Measurements from ENCODE around the gene EYA4.

The EYA4 gene

DNA sequence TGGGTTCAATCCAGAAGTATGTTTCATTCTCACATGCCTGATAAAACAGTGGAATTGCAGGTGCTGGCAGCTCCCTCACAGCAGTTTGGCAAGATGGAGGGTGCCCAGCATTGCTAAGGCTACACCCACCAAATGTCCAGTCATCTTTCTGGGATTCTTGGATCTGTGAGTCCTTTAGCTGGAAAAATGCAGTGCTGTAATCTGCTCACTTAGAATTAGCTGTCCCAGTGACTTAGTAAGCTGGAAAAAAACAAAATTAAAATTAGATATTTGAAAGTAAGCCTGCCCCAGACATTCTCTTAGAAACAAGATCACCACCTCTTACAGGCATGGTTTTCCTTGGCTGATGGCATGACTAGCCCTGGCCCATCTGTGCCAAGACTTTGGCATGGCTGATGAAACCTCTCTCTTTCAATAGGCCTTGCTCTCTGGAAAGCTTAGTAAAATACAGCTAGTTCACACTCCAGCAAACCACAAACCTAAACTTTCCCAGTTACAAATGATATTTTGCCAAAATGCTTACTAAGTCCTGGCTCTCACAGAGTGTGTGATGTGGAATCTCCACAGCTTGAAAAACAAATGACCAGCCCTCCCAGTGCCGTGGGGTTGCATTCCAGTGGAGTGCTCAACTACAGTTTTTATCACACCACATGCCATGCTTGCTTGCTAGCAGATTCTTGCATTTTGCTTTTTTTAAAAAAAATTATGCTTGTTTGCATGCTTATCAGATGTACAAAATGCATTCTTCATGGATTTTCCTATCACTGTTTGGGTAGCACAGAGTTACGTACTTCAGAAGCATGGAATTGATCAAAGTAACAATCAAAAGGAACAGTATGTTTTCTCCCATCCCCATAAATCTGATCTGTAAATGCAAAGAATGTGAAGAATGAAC lies 261.5 kb downstream of the EYA4 start:
- Histone ChIP-seq H3K4me1 (ENCODE audit: low read length) (no peaks in the 10 kb centered on the region), H3K4me2 (ENCODE audit: low read depth, low read length) (no peak overlapping the region), H3K9me2 (replicated peaks; ENCODE audit: insufficient read depth, low read length) (no peaks in the 10 kb centered on the region), H2AFZ (ENCODE audit: low read length) (no peak overlapping the region), H3K27me3 (replicated peaks; ENCODE audit: insufficient read depth, low read length) (no peaks in the 10 kb centered on the region), H3K79me2 (ENCODE audit: low read length) (no peaks in the 10 kb centered on the region), H4K20me1 (ENCODE audit: insufficient read depth, low read length) (no peaks in the 10 kb centered on the region), H3K4me3 (ENCODE audit: low read length) (no peak overlapping the region), H3K9ac (ENCODE audit: low read length) (no peak overlapping the region), H3K9me3 (replicated peaks; ENCODE audit: insufficient read depth, low read length) (no peaks in the 10 kb centered on the region), H3K27ac (ENCODE audit: low read length) (no peak overlapping the region), H3F3A (ENCODE audit: insufficient read depth, low read length) (no peaks in the 10 kb centered on the region), H3K36me3 (replicated peaks; ENCODE audit: insufficient read depth, low read length) (no peaks in the 10 kb centered on the region)
- no peak for DNase-seq
- TF ChIP-seq, protein P1, sequence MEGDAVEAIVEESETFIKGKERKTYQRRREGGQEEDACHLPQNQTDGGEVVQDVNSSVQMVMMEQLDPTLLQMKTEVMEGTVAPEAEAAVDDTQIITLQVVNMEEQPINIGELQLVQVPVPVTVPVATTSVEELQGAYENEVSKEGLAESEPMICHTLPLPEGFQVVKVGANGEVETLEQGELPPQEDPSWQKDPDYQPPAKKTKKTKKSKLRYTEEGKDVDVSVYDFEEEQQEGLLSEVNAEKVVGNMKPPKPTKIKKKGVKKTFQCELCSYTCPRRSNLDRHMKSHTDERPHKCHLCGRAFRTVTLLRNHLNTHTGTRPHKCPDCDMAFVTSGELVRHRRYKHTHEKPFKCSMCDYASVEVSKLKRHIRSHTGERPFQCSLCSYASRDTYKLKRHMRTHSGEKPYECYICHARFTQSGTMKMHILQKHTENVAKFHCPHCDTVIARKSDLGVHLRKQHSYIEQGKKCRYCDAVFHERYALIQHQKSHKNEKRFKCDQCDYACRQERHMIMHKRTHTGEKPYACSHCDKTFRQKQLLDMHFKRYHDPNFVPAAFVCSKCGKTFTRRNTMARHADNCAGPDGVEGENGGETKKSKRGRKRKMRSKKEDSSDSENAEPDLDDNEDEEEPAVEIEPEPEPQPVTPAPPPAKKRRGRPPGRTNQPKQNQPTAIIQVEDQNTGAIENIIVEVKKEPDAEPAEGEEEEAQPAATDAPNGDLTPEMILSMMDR (IDR thresholded peaks at IDR 0.05; ENCODE audit: low read length): no peak
- no peak for TF ChIP-seq EZH2phosphoT487 (IDR thresholded peaks at IDR 0.05; ENCODE audit: low read length)
- TF ChIP-seq EZH2 (optimal IDR thresholded peaks at IDR 0.05; ENCODE audit: low read depth, low read length): no peak

DNA sequence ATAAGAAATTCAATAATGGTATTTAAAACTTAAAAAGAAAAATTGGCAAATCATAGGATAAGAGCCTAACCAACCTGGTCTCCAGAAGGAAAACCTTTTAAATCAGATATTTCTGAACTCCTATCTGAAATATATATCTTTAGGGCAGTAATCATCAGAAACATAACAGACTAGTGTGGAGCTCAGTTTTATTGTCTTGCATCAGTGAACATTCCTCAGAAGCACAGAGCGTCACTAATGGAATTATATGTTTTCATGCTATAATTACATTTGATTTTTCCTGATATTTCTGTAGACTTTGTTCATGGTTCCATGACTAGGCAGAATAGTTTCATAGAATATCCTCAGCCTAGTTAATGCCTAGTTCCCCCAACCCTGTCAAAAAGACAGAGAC lies 262.2 kb downstream of the EYA4 start:
- Histone ChIP-seq H3K79me2 (ENCODE audit: low read length) (no peaks in the 10 kb centered on the region), H3K9ac (ENCODE audit: low read length) (no peak overlapping the region), H3K9me2 (replicated peaks; ENCODE audit: insufficient read depth, low read length) (no peaks in the 10 kb centered on the region), H3K4me2 (ENCODE audit: low read depth, low read length) (no peak overlapping the region), H3K27me3 (replicated peaks; ENCODE audit: insufficient read depth, low read length) (no peaks in the 10 kb centered on the region), H3K27ac (ENCODE audit: low read length) (no peak overlapping the region), H3K36me3 (replicated peaks; ENCODE audit: insufficient read depth, low read length) (no peaks in the 10 kb centered on the region), H3K4me3 (ENCODE audit: low read length) (no peak overlapping the region), H3K9me3 (replicated peaks; ENCODE audit: insufficient read depth, low read length) (no peaks in the 10 kb centered on the region), H4K20me1 (ENCODE audit: insufficient read depth, low read length) (no peaks in the 10 kb centered on the region), H3K4me1 (ENCODE audit: low read length) (no peaks in the 10 kb centered on the region), H2AFZ (ENCODE audit: low read length) (no peak overlapping the region), H3F3A (ENCODE audit: insufficient read depth, low read length) (no peaks in the 10 kb centered on the region)
- TF ChIP-seq EZH2 (optimal IDR thresholded peaks at IDR 0.05; ENCODE audit: low read depth, low read length): no peak
- DNase-seq: no peak

DNA sequence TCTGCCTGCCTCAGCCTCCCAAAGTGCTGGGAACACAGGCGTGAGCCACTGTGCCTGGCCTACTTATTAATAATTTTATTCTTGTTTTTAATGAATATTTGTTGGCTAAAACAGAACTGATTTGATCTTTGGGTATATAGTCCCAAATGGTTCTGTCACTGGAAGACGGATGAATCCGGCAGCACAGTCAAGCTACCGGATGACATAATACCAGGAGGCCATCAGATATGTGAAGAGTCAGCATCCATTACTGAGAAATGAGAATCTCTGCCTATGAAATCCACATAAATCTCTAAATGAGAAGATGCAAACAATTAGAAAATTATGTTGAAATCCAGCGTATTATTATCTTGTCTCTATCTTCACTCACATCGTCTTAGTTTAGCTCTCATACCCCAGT lies 263.0 kb downstream of the EYA4 start:
- Histone ChIP-seq H3K9me3 (replicated peaks; ENCODE audit: insufficient read depth, low read length) (no peaks in the 10 kb centered on the region), H3K9me2 (replicated peaks; ENCODE audit: insufficient read depth, low read length) (no peaks in the 10 kb centered on the region), H2AFZ (ENCODE audit: low read length) (no peak overlapping the region), H3K4me2 (ENCODE audit: low read depth, low read length) (no peak overlapping the region), H3K9ac (ENCODE audit: low read length) (no peak overlapping the region), H3K36me3 (replicated peaks; ENCODE audit: insufficient read depth, low read length) (no peaks in the 10 kb centered on the region), H3F3A (ENCODE audit: insufficient read depth, low read length) (no peaks in the 10 kb centered on the region), H3K4me3 (ENCODE audit: low read length) (no peak overlapping the region), H3K4me1 (ENCODE audit: low read length) (no peaks in the 10 kb centered on the region), H3K79me2 (ENCODE audit: low read length) (no peaks in the 10 kb centered on the region), H3K27ac (ENCODE audit: low read length) (no peak overlapping the region), H4K20me1 (ENCODE audit: insufficient read depth, low read length) (no peaks in the 10 kb centered on the region), H3K27me3 (replicated peaks; ENCODE audit: insufficient read depth, low read length) (no peaks in the 10 kb centered on the region)
- TF ChIP-seq EZH2phosphoT487 (IDR thresholded peaks at IDR 0.05; ENCODE audit: low read length) (no peak), EZH2 (optimal IDR thresholded peaks at IDR 0.05; ENCODE audit: low read depth, low read length) (no peak)
- TF ChIP-seq, protein P1 (IDR thresholded peaks at IDR 0.05; ENCODE audit: low read length): no peak
- DNase-seq: no peak

DNA sequence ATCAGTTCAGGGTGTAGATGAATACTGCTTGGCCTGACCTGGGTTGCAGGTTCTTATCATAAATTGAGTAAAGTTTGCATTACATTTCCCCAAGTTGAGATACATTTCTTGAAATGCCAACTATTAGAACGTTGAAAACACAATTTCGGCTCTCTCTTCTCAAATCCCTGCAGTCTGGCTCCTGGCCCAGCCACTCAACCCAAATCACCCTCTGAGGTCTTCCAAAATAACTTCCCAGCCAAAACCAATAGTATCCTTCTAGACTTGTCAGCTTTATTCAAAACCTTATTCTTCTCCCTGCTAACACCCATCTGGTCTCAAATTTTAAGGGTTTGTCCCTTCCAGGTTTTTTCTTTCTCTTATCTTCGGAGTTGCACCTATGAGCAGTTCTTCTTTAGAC lies 263.6 kb downstream of the EYA4 start:
- no peaks in the 10 kb centered on the region for H3K79me2 ChIP-seq (ENCODE audit: low read length)
- DNase-seq: no peak
- no peaks in the 10 kb centered on the region for H3K9me2 ChIP-seq (replicated peaks; ENCODE audit: insufficient read depth, low read length)
- no peaks in the 10 kb centered on the region for H3K4me1 ChIP-seq (ENCODE audit: low read length)
- no peak overlapping the region for H3K4me3 ChIP-seq (ENCODE audit: low read length)
- H4K20me1 ChIP-seq (ENCODE audit: insufficient read depth, low read length): no peaks in the 10 kb centered on the region
- H3K9me3 ChIP-seq (replicated peaks; ENCODE audit: insufficient read depth, low read length): no peaks in the 10 kb centered on the region
- H3K27ac ChIP-seq (ENCODE audit: low read length): no peak overlapping the region
- no peak overlapping the region for H2AFZ ChIP-seq (ENCODE audit: low read length)
- TF ChIP-seq, protein P1 (IDR thresholded peaks at IDR 0.05; ENCODE audit: low read length): no peak
- no peak for TF ChIP-seq EZH2phosphoT487 (IDR thresholded peaks at IDR 0.05; ENCODE audit: low read length)
- TF ChIP-seq EZH2 (optimal IDR thresholded peaks at IDR 0.05; ENCODE audit: low read depth, low read length): no peak
- no peak overlapping the region for H3K9ac ChIP-seq (ENCODE audit: low read length)
- no peaks in the 10 kb centered on the region for H3K27me3 ChIP-seq (replicated peaks; ENCODE audit: insufficient read depth, low read length)
- no peaks in the 10 kb centered on the region for H3F3A ChIP-seq (ENCODE audit: insufficient read depth, low read length)
- H3K4me2 ChIP-seq (ENCODE audit: low read depth, low read length): no peak overlapping the region
- no peaks in the 10 kb centered on the region for H3K36me3 ChIP-seq (replicated peaks; ENCODE audit: insufficient read depth, low read length)

All from MM.1S (cell line).